Panc1 (cell line): ENCODE results near the gene CPD. TPM values are rescaled to one million over a fixed set of nuclear protein-coding genes. Genes with fewer than 3 reads are reported as not detected.
A peak's percentile ranks its signal among the peaks of the same experiment; 100 is the strongest.

Source experiments
- ATAC-seq: fragments of 200-7000 bp; cut with Tn5 transposase; 2 replicates; pipeline ENCODE4 v1.9.1; 2020; ENCODE audit warnings: mild to moderate bottlenecking, moderate library complexity
- BruUV-seq: library from RNA; stranded (reverse); fragments of 400-500 nt; replicated peaks from 2 replicates; lab custom pipeline; 2021; lab: Mats Ljungman, UMichigan
- CTCF ChIA-PET: fragments of 300-600 bp; sonication (Branson Sonifier 250); formaldehyde crosslinking; loops from one replicate; lab custom pipeline; 2022; ENCODE audit warnings: antibody characterized with exemption; lab: Charles Lee
- POLR2A ChIA-PET: fragments of 300-600 bp; sonication (Branson Sonifier 250); formaldehyde crosslinking; loops from one replicate; lab custom pipeline; 2022; ENCODE audit warnings: antibody characterized with exemption; lab: Charles Lee
- DNase-seq: peaks from one replicate; pipeline ENCODE4 v3.0.0-alpha.2; 2010; ENCODE audit warnings: low read depth, low spot score
- H3K27ac ChIP-seq: 2 replicates; pipeline ENCODE4 v1.5.1; 2011; ENCODE audit warnings: mild to moderate bottlenecking, low read length, inconsistent platforms
- H3K27me3 ChIP-seq: fragments of 200-500 bp; sonication (Bioruptor generic); 2 replicates; pipeline ENCODE4 v1.6.0; 2014; ENCODE audit warnings: low read length, inconsistent platforms; ENCODE audit not compliant: control insufficient read depth, insufficient read depth
- H3K36me3 ChIP-seq: fragments of 200-500 bp; sonication (Bioruptor generic); 2 replicates; pipeline ENCODE4 v1.5.1; 2014; ENCODE audit warnings: inconsistent platforms, mild to moderate bottlenecking, low read length, moderate library complexity; ENCODE audit not compliant: control insufficient read depth, insufficient read depth
- H3K4me1 ChIP-seq: 2 replicates; pipeline ENCODE4 v1.5.1; 2011; ENCODE audit warnings: inconsistent platforms, mild to moderate bottlenecking, low read length, moderate library complexity; ENCODE audit not compliant: control insufficient read depth, insufficient read depth
- H3K4me3 ChIP-seq, 2 experiments: 2 replicates each; pipeline ENCODE4 v1.5.1; 2011 to 2012; ENCODE audit warnings: low read depth in 2 of 2, low read length in 2 of 2, mild to moderate bottlenecking in 2 of 2, inconsistent platforms in 1 of 2, moderate library complexity in 1 of 2
- H3K9me3 ChIP-seq: fragments of 200-500 bp; sonication (Bioruptor generic); 2 replicates; pipeline ENCODE4 v1.5.1; 2014; ENCODE audit warnings: low read depth, mild to moderate bottlenecking, inconsistent platforms, low read length, moderate library complexity; ENCODE audit not compliant: control insufficient read depth, insufficient read depth
- CTCF ChIP-seq: fragments of 450-650 bp; IDR thresholded peaks from 2 replicates; pipeline ENCODE4 v1.5.1; 2017; ENCODE audit warnings: mild to moderate bottlenecking
- POLR2AphosphoS5 ChIP-seq: IDR thresholded peaks from 2 replicates; pipeline ENCODE4 v1.6.1; 2012; ENCODE audit warnings: mild to moderate bottlenecking, low read depth, low read length, moderate library complexity
- REST ChIP-seq, 2 experiments: IDR thresholded peaks; 2 replicates each; pipeline ENCODE4 v1.6.1; 2011 to 2012; ENCODE audit warnings: low read depth in 2 of 2, control low read depth in 1 of 2, low read length in 1 of 2, mild to moderate bottlenecking in 1 of 2, moderate library complexity in 1 of 2; ENCODE audit not compliant: insufficient read depth in 1 of 2
- SIN3A ChIP-seq: IDR thresholded peaks from 2 replicates; pipeline ENCODE4 v1.6.1; 2012; ENCODE audit warnings: low read depth, mild to moderate bottlenecking, low read length, moderate library complexity, borderline replicate concordance; ENCODE audit not compliant: insufficient read depth
- TCF7L2 ChIP-seq: IDR thresholded peaks from 2 replicates; pipeline ENCODE4 v1.6.1; 2011; ENCODE audit warnings: mild to moderate bottlenecking, low read depth, low read length, inconsistent platforms
- in situ Hi-C: cut with HindIII; loops from 2 replicates; pipeline ENCODE4 v1.10.0; 2016; ENCODE audit warnings: low sequenced_read_pairs, low pct_unique_long_range_greater_than_20kb
- intact Hi-C: fragments of 100-400 bp; cut with micrococcal nuclease; formaldehyde crosslinking; loops from one replicate; pipeline ENCODE4 v1.10.0; 2022; ENCODE audit not compliant: unreplicated experiment
- total RNA-seq: library from RNA; stranded (reverse); gene quantifications from one replicate; pipeline ENCODE4 v1.2.1, GENCODE V29; 2021; ENCODE audit not compliant: unreplicated experiment

Gene CPD
- total RNA-seq, 1 experiment from 2014 or later = 93.0 TPM

- no TSS peak for BruUV-seq
- H3K4me1 ChIP-seq = peaks cover 12% of the 10 kb centered on the region
- no peaks in the 10 kb centered on the region for H3K9me3 ChIP-seq
- no peaks in the 10 kb centered on the region; the same call in 1 of the 2 replicates for H3K36me3 ChIP-seq
- TF ChIP-seq SIN3A (no peak), POLR2AphosphoS5 (no peak), TCF7L2 (no peak), REST (IDR thresholded peaks at IDR 0.05; ENCODE audit: insufficient read depth in 1 of 2, low read depth in 2 of 2, low read length in 1 of 2) (no peak), CTCF (no peak)
- intact Hi-C loops (no loop called here), in situ Hi-C loops (no loop called here)
- no peak overlapping the region for H3K4me3 ChIP-seq
- ChIA-PET POLR2A (interaction anchor here (0.6 kb wide), 1 partner anchor 134 kb away, joined by 10 read pairs; no protein-coding TSS in a partner anchor), CTCF (no interaction called here)
- ATAC-seq (no peak), DNase-seq (no peak)
- no peak overlapping the region for H3K27ac ChIP-seq
- no peaks in the 10 kb centered on the region for H3K27me3 ChIP-seq
Measured at GRCh38 chr17:30475206-30475605, 96.5 kb downstream of the CPD start.

GRCh38 chr17:30476726-30477082, 98.0 kb downstream of the CPD start:
- DNase-seq (no peak), ATAC-seq (peak; percentile 52)
- peaks cover 7% of the 10 kb centered on the region for H3K36me3 ChIP-seq
- peaks cover 12% of the 10 kb centered on the region for H3K4me1 ChIP-seq
- BruUV-seq = no TSS peak
- ChIA-PET CTCF (interaction anchor here (0.9 kb wide), 1 partner anchor 24 kb away, joined by 3 read pairs; no protein-coding TSS in a partner anchor), POLR2A (interaction anchor here (0.7 to 1.6 kb wide), 2 partner anchors 124 to 255 kb away, joined by 4 read pairs; no protein-coding TSS in a partner anchor)
- H3K27ac ChIP-seq = peak overlapping the region; percentile 98
- in situ Hi-C loops = no loop called here
- TF ChIP-seq TCF7L2 (no peak), CTCF (no peak), POLR2AphosphoS5 (no peak), REST (IDR thresholded peaks at IDR 0.05; ENCODE audit: insufficient read depth in 1 of 2, low read depth in 2 of 2, low read length in 1 of 2) (no peak), SIN3A (no peak)
- intact Hi-C loops = no loop called here
- peak overlapping the region; percentile 88 to 91 for H3K4me3 ChIP-seq
- H3K27me3 ChIP-seq = no peaks in the 10 kb centered on the region
- H3K9me3 ChIP-seq = no peaks in the 10 kb centered on the region
